Measurements from ENCODE around the gene MPO. TPM values are rescaled to one million over a fixed set of nuclear protein-coding genes. Genes with fewer than 3 reads are reported as not detected.

The MPO gene
- total RNA-seq, 1 donor from 2014 or later = not detected

GRCh38 chr17:58250344-58251011, 30.3 kb downstream of the MPO start:
- Mint-ChIP-seq H3K4me1 (ENCODE audit: low read depth) (peaks cover 4% of the 10 kb centered on the region), H3K9me3 (ENCODE audit: low read depth) (no peaks in the 10 kb centered on the region), H3K27me3 (ENCODE audit: low read depth) (peaks cover 50% of the 10 kb centered on the region), H3K4me3 (ENCODE audit: unreplicated experiment) (no peak overlapping the region), H3K36me3 (ENCODE audit: low read depth) (no peaks in the 10 kb centered on the region), H3K27ac (ENCODE audit: unreplicated experiment) (no peak overlapping the region)
- DNase-seq (ENCODE audit: low spot score) = peak; percentile 19
- TF ChIP-seq, protein P1, sequence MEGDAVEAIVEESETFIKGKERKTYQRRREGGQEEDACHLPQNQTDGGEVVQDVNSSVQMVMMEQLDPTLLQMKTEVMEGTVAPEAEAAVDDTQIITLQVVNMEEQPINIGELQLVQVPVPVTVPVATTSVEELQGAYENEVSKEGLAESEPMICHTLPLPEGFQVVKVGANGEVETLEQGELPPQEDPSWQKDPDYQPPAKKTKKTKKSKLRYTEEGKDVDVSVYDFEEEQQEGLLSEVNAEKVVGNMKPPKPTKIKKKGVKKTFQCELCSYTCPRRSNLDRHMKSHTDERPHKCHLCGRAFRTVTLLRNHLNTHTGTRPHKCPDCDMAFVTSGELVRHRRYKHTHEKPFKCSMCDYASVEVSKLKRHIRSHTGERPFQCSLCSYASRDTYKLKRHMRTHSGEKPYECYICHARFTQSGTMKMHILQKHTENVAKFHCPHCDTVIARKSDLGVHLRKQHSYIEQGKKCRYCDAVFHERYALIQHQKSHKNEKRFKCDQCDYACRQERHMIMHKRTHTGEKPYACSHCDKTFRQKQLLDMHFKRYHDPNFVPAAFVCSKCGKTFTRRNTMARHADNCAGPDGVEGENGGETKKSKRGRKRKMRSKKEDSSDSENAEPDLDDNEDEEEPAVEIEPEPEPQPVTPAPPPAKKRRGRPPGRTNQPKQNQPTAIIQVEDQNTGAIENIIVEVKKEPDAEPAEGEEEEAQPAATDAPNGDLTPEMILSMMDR (IDR thresholded peaks at IDR 0.05) = no peak

- peak; percentile 41 for DNase-seq (ENCODE audit: low spot score)
- peaks cover 4% of the 10 kb centered on the region for H3K4me1 Mint-ChIP-seq (ENCODE audit: low read depth)
- peak overlapping the region; percentile 71 for H3K4me3 Mint-ChIP-seq (ENCODE audit: unreplicated experiment)
Observed at GRCh38 chr17:58249270-58250133, 31.2 kb downstream of the MPO start.

GRCh38 chr17:58248955-58249269, 31.8 kb downstream of the MPO start:
- Mint-ChIP-seq H3K4me1 (ENCODE audit: low read depth) (peaks cover 4% of the 10 kb centered on the region), H3K9me3 (ENCODE audit: low read depth) (no peaks in the 10 kb centered on the region), H3K27me3 (ENCODE audit: low read depth) (peaks cover 48% of the 10 kb centered on the region), H3K36me3 (ENCODE audit: low read depth) (no peaks in the 10 kb centered on the region), H3K27ac (ENCODE audit: unreplicated experiment) (no peak overlapping the region), H3K4me3 (ENCODE audit: unreplicated experiment) (peak overlapping the region; percentile 36)
- no peak for DNase-seq (ENCODE audit: low spot score)
- TF ChIP-seq, protein P1 (IDR thresholded peaks at IDR 0.05) = no peak

More at GRCh38 chr17:58249270-58250133, 31.2 kb downstream of the MPO start:
- TF ChIP-seq, protein P1 (IDR thresholded peaks at IDR 0.05) = peak; percentile 100
- Mint-ChIP-seq H3K9me3 (ENCODE audit: low read depth) (no peaks in the 10 kb centered on the region), H3K27me3 (ENCODE audit: low read depth) (peaks cover 47% of the 10 kb centered on the region), H3K36me3 (ENCODE audit: low read depth) (no peaks in the 10 kb centered on the region), H3K27ac (ENCODE audit: unreplicated experiment) (no peak overlapping the region)

GRCh38 chr17:58247511-58248363, 33.0 kb downstream of the MPO start:
- no peak overlapping the region for H3K4me3 Mint-ChIP-seq (ENCODE audit: unreplicated experiment)
- no peak overlapping the region for H3K27ac Mint-ChIP-seq (ENCODE audit: unreplicated experiment)
- peaks cover 57% of the 10 kb centered on the region for H3K27me3 Mint-ChIP-seq (ENCODE audit: low read depth)
- H3K36me3 Mint-ChIP-seq (ENCODE audit: low read depth) = no peaks in the 10 kb centered on the region
- peaks cover 4% of the 10 kb centered on the region for H3K4me1 Mint-ChIP-seq (ENCODE audit: low read depth)
- no peak for DNase-seq (ENCODE audit: low spot score)
- TF ChIP-seq, protein P1 (IDR thresholded peaks at IDR 0.05) = no peak
- no peaks in the 10 kb centered on the region for H3K9me3 Mint-ChIP-seq (ENCODE audit: low read depth)

DNA sequence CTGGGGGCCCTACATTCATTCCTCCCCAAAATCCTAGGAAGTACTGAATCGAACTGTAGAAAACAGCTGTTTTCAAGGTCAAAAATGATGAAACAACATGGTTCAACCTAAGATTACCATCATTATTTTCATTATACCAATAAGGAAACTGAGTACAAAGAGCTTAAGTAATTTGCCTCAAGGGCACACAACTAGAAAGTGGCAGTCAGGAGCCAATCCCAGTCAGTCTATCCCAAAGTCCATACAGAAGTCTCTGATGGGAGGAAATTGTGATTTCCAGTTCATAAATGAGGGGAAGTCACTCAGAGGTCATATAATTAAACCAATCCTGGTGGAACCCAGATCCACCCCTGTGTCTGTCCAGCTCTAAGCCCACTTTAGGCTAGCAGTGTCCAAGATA, 34.0 kb downstream of the MPO start:
- Mint-ChIP-seq H3K9me3 (ENCODE audit: low read depth) (no peaks in the 10 kb centered on the region), H3K27ac (ENCODE audit: unreplicated experiment) (no peak overlapping the region), H3K27me3 (ENCODE audit: low read depth) (peaks cover 58% of the 10 kb centered on the region), H3K4me1 (ENCODE audit: low read depth) (peaks cover 4% of the 10 kb centered on the region), H3K4me3 (ENCODE audit: unreplicated experiment) (no peak overlapping the region), H3K36me3 (ENCODE audit: low read depth) (no peaks in the 10 kb centered on the region)
- TF ChIP-seq, protein P1 (IDR thresholded peaks at IDR 0.05) = no peak
- DNase-seq (ENCODE audit: low spot score) = no peak

Measured in chondrocyte (in vitro differentiated cells).